PC-3 (cell line): ENCODE measurements around the gene ADAMTSL3. TPM values are rescaled to one million over a fixed set of nuclear protein-coding genes. Genes with fewer than 3 reads are reported as not detected.

Experiments
- ATAC-seq: fragments of 200-7000 bp; cut with Tn5 transposase; 2 replicates; pipeline ENCODE4 v1.9.1; 2020; ENCODE audit warnings: mild to moderate bottlenecking, moderate library complexity
- BruUV-seq: library from RNA; stranded (reverse); fragments of 400-500 nt; replicated peaks from 2 replicates; lab custom pipeline; 2021; lab: Mats Ljungman, UMichigan
- CTCF ChIA-PET: fragments of 300-600 bp; sonication (Branson Sonifier 250); formaldehyde crosslinking; loops from one replicate; lab custom pipeline; 2022; ENCODE audit warnings: antibody characterized with exemption; lab: Charles Lee
- POLR2A ChIA-PET: fragments of 300-600 bp; sonication (Branson Sonifier 250); formaldehyde crosslinking; loops from one replicate; lab custom pipeline; 2022; ENCODE audit warnings: antibody characterized with exemption; ENCODE audit not compliant: unreplicated experiment; lab: Charles Lee
- DNase-seq: peaks from one replicate; pipeline ENCODE4 v3.0.0-alpha.2; 2015
- H2AFZ ChIP-seq: fragments of 300-600 bp; sonication (generic); 2 replicates; pipeline ENCODE4 v1.6.0; 2016; ENCODE audit warnings: antibody characterized with exemption, low read length
- H3F3A ChIP-seq: fragments of 300-600 bp; sonication (generic); one replicate; pipeline ENCODE4 v1.6.0; 2017; ENCODE audit warnings: antibody characterized with exemption, low read length, control low read depth, mild to moderate bottlenecking; ENCODE audit not compliant: unreplicated experiment
- H3K27ac ChIP-seq: fragments of 300-600 bp; sonication (generic); 2 replicates; pipeline ENCODE4 v1.5.1; 2016; ENCODE audit warnings: mild to moderate bottlenecking, low read length
- H3K27me3 ChIP-seq: fragments of 300-600 bp; sonication (generic); 2 replicates; pipeline ENCODE4 v1.6.1; 2016; ENCODE audit warnings: low read length, mixed read lengths
- H3K36me3 ChIP-seq: fragments of 300-600 bp; sonication (generic); 2 replicates; pipeline ENCODE4 v1.6.1; 2016; ENCODE audit warnings: low read depth, mixed run types, low read length, mixed read lengths
- H3K4me1 ChIP-seq: fragments of 300-600 bp; sonication (generic); 2 replicates; pipeline ENCODE4 v1.5.1; 2016; ENCODE audit warnings: low read length; ENCODE audit not compliant: insufficient read depth
- H3K4me2 ChIP-seq: fragments of 300-600 bp; sonication (generic); 2 replicates; pipeline ENCODE4 v1.6.0; 2016; ENCODE audit warnings: low read length
- H3K4me3 ChIP-seq: fragments of 300-600 bp; sonication (generic); 2 replicates; pipeline ENCODE4 v1.5.1; 2016; ENCODE audit warnings: mild to moderate bottlenecking, low read length, mixed read lengths
- H3K79me2 ChIP-seq: fragments of 300-600 bp; sonication (generic); 2 replicates; pipeline ENCODE4 v1.6.1; 2017; ENCODE audit warnings: low read length, mixed read lengths
- H3K9ac ChIP-seq: fragments of 300-600 bp; sonication (generic); 2 replicates; pipeline ENCODE4 v1.6.0; 2016; ENCODE audit warnings: mild to moderate bottlenecking, low read length
- H3K9me2 ChIP-seq: fragments of 300-600 bp; sonication (generic); replicated peaks from 2 replicates; pipeline ENCODE4 v1.6.1; 2016; ENCODE audit warnings: mixed run types, low read length, mixed read lengths
- H3K9me3 ChIP-seq: fragments of 300-600 bp; sonication (generic); 2 replicates; pipeline ENCODE4 v1.6.1; 2016; ENCODE audit warnings: low read length, mixed read lengths
- H4K20me1 ChIP-seq: fragments of 300-600 bp; sonication (generic); 2 replicates; pipeline ENCODE4 v1.6.1; 2016; ENCODE audit warnings: low read length, mixed read lengths
- CTCF ChIP-seq: fragments of 300-600 bp; sonication (generic); conservative IDR thresholded peaks from 2 replicates; pipeline ENCODE4 v1.5.1; 2017; ENCODE audit warnings: antibody characterized with exemption, low read depth, mild to moderate bottlenecking, low read length
- EZH2 ChIP-seq: fragments of 300-600 bp; sonication (generic); IDR thresholded peaks from one replicate; pipeline ENCODE4 v1.6.1; 2017; ENCODE audit warnings: antibody characterized with exemption, mild to moderate bottlenecking, low read length; ENCODE audit not compliant: unreplicated experiment
- EZH2phosphoT487 ChIP-seq: fragments of 300-600 bp; sonication (generic); IDR thresholded peaks from 2 replicates; pipeline ENCODE4 v1.6.1; 2018; ENCODE audit warnings: mild to moderate bottlenecking, antibody characterized with exemption, low read length, borderline replicate concordance
- intact Hi-C: fragments of 100-400 bp; cut with micrococcal nuclease; formaldehyde crosslinking; loops from 2 replicates; pipeline ENCODE4 v1.9.0; 2023
- total RNA-seq: library from RNA; depleted of rRNA; stranded (reverse); fragments of >200 nt; gene quantifications from 2 replicates; pipeline ENCODE4 v1.2.3, GENCODE V29; 2014

Gene ADAMTSL3
- total RNA-seq, 1 experiment from 2014 or later: 7.9 TPM

GRCh38 chr15:84009616-84010015, 355.7 kb downstream of the ADAMTSL3 start:
- Histone ChIP-seq H3K9me3 (no peaks in the 10 kb centered on the region), H3K4me2 (no peak overlapping the region), H3K36me3 (no peaks in the 10 kb centered on the region), H3K27ac (no peak overlapping the region), H3K27me3 (no peaks in the 10 kb centered on the region), H3F3A (no peaks in the 10 kb centered on the region), H3K4me3 (no peak overlapping the region), H3K9ac (no peak overlapping the region), H3K4me1 (no peaks in the 10 kb centered on the region), H2AFZ (no peak overlapping the region), H3K79me2 (no peaks in the 10 kb centered on the region), H4K20me1 (no peaks in the 10 kb centered on the region), H3K9me2 (no peaks in the 10 kb centered on the region)
- CTCF ChIA-PET: no interaction called here
- no TSS peak for BruUV-seq
- intact Hi-C loops: no loop called here
- DNase-seq: no peak
- POLR2A ChIA-PET: no interaction called here
- ATAC-seq: no peak
- TF ChIP-seq EZH2 (no peak), CTCF (no peak), EZH2phosphoT487 (no peak)

GRCh38 chr15:84010246-84010645, 356.3 kb downstream of the ADAMTSL3 start:
- ChIA-PET POLR2A (no interaction called here), CTCF (no interaction called here)
- no peak for DNase-seq

More at GRCh38 chr15:84010246-84010645, 356.3 kb downstream of the ADAMTSL3 start:
- Histone ChIP-seq H3K27me3 (no peaks in the 10 kb centered on the region), H3K27ac (no peak overlapping the region), H4K20me1 (no peaks in the 10 kb centered on the region), H3K4me3 (no peak overlapping the region), H3K9me3 (no peaks in the 10 kb centered on the region), H3K9me2 (no peaks in the 10 kb centered on the region), H3F3A (no peaks in the 10 kb centered on the region), H2AFZ (no peak overlapping the region), H3K9ac (no peak overlapping the region), H3K79me2 (no peaks in the 10 kb centered on the region), H3K4me1 (no peaks in the 10 kb centered on the region), H3K4me2 (no peak overlapping the region), H3K36me3 (no peaks in the 10 kb centered on the region)
- ATAC-seq: no peak
- TF ChIP-seq CTCF: no peak
- TF ChIP-seq EZH2phosphoT487: no peak
- TF ChIP-seq EZH2: no peak
- intact Hi-C loops: no loop called here
- BruUV-seq: no TSS peak
